Gastrocnemius medialis (tissue), 4 donors: ENCODE results near the gene FCMR.

ENCODE experiments used
- CTCF ChIP-seq, 5 experiments: fragments of 450-650 bp in 3 of 5; fragments of 200-600 bp in 2 of 5; sonication (generic) in 2 of 5; IDR thresholded peaks in 4 of 5; conservative IDR thresholded peaks in 1 of 5; 1 replicate in 4 of 5; 2 replicates in 1 of 5; pipeline ENCODE4 v1.5.1; 2016 to 2019; ENCODE audit warnings: antibody characterized with exemption in 5 of 5, mild to moderate bottlenecking in 3 of 5, moderate library complexity in 3 of 5
- POLR2A ChIP-seq, 2 donors: fragments of 450-650 bp; IDR thresholded peaks; one replicate each; pipeline ENCODE4 v1.6.1; 2017; ENCODE audit warnings: antibody characterized with exemption in 2 of 2, mild to moderate bottlenecking in 2 of 2, moderate library complexity in 2 of 2

DNA sequence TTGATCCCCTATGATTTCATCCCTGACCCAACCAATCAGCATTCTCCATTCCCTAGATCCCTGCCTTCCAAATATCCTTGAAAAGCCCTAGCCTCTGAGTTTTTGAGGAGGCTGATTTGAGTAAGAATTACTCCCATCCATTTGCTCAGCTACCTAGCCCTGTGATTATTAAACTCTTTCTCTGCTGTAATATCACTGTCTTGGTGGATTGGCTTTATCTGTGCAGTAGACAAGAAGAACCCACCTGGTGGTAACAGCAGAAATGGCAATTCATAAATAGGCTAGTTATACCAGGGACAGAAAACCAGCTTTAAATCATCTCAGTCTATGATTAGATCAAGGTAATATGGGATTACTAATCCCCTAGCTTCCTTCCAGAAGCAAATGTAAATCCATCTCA is 43.3 kb downstream of the FCMR start:
- TF ChIP-seq POLR2A (IDR thresholded peaks at IDR 0.05) (no peak), CTCF (IDR thresholded peaks at IDR 0.05 in 4 of 5, conservative IDR thresholded peaks at IDR 0.05 in 1 of 5) (no peak)
